NCI-H2227 (cell line): ENCODE data around the gene ATP5F1E.
"Not testable (repeated sequence)": the region's sequence is repeated elsewhere in the genome, so short reads cannot be mapped to it uniquely, and the experiment has no call there.

Source experiments
- DNase-seq: peaks from one replicate; lab custom pipeline; 2025; ENCODE audit not compliant: unreplicated experiment; lab: John Stamatoyannopoulos, UW

Gene ATP5F1E

DNA sequence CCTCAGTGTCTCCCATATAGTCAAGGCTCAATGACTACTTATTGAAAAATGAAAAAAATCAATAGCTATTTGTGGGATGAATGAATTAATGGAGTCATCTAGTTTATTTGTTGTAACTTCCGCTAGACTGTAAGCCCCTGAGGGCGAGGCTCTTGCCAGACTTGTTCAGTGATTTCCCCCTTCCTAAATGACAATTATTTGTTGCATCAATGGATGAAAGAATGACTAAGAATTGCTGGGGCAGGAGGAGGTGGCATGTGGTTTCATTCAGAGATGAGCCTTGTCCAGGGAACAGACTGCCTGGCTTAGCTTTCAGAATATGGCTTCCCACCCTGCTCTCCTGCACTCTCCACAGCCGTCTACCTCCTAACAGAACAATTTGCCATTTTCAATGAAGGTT lies 11.6 kb upstream of the ATP5F1E start:
- peak; percentile 12 for DNase-seq

DNA sequence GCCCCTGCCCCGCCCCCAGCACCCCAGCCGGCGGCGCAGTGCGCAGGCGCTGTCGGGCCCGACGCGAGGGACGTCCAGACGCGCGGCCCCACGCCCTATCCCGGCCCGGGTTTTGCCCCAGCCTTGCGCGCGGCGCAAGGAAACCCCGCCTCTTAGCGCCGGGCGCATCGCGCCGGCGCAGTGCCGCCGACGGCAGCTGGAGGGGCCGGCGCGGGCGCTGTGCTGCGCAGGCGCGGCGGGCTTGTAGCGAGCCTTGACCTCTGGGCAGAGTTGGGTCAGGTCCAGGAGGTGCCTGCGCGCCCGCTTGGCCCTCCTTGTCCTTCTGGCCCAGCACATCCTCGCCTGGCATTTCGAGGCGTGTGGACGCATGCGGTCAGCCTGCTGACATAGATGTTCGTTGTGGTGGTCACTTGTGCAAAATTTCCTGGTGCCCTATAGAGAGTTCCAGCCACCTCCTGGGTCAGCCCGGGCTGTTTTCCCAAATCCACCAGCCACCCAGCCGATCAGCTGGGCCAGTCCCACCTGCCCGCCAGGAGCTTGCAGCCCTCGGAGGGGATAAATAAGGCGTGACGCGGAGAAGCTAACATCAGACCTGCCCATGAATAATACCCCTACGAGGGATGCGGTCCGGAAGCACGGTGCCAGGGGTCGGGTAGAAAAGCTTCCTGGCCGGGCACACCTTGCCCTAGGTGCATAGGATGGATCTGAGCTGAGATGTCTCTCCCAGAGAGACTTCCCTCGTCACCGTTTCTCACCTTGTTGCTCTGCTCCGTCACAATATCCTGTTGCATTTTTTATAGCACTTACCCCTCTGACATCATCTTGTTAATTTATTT lies 10.9 kb upstream of the ATP5F1E start:
- peak; percentile 96 for DNase-seq

DNA sequence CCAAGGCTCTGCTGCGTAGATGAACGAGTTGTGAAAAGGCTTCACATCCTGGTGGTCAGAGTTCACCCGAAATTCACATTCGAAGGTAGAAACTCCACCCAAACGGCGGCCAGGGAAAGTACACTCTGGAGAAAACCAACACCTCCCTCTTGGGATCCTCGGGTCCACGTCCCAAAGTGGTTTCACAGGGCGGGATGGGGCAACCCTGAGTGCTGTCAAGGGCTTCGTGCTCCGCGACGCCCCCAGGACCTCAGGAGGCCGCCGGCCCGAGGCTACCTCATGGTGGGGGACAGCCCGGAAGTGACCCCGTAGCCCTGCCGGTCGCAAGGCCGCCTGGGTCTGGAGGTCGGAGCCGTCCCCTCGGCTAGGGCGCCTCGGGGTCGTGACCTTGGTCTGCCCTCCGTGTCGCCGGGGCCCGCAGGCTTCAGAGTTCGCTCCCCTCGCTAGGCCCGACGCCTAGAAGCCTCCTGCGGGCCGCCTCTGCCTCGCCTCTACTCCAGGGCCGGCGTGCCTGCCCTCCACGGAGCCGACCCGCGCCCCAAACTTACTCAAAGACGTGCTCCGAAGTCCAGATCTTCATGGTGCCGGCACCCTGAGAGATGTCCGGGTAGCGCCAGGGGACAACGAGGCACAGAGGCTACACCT lies 10.1 kb upstream of the ATP5F1E start, which contains the start of gene PRELID3B:
TSS of gene PRELID3B (minus strand) at position 636 of the 645 bp plus-strand sequence. CDS start at position 580, 56 bp downstream.
- DNase-seq, result peak; percentile 39

DNA sequence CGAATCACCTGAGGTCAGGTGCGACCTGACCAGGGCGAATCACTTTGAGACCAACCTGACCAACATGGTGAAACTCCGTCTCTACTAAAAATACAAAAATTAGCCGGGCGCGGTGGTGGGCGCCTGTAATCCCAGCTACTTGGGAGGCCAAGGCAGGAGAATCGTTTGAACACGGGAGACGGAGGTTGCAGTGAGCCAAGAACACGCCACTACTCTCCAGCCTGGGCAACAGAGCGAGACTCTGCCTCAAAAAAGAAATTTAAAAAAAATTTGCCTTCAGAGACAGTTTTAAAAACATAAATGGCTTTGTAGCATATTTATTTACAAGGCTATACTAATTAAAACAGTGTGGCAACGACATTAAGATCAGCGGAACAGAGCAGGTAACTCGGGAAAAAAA lies 9.4 kb upstream of the ATP5F1E start:
- not testable (repeated sequence) for DNase-seq

DNA sequence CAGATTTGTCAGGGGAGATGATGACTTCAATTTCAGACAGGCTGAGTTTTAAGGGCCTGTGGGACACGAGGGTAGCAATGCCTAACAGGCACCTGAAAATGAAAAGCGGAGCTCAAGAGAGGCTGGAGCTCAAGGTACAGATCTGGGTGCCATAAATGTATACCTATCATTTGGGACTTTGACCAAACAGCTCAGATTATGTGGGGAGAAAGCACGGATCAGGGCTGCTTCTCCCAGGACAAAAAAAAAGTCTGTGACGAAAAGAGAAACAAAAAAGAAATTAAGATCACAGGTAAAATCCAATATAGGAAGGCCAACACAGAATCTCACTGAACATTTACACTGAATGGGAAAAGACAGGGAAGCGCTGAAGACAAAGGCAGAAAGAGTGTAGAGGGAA lies 8.5 kb upstream of the ATP5F1E start:
- DNase-seq, result no peak

DNA sequence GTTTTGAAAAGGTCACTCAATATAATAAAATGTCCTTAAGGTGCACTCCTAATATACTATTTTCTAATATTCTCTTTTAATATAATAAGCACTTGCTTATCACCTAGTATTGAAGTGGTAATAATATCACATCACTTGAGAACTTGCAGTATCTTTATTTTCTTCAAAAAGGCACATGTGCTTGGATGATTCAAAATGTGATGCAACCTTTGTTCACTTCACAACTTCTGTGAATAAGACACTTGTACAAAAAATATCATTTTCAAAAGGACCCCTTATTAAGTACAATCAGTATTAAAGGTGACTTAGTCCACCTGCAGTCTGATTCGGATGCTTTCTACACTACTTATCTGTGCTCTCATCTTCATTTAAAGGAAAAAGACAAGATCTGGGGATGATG lies 7.1 kb upstream of the ATP5F1E start:
- DNase-seq, result no peak

DNA sequence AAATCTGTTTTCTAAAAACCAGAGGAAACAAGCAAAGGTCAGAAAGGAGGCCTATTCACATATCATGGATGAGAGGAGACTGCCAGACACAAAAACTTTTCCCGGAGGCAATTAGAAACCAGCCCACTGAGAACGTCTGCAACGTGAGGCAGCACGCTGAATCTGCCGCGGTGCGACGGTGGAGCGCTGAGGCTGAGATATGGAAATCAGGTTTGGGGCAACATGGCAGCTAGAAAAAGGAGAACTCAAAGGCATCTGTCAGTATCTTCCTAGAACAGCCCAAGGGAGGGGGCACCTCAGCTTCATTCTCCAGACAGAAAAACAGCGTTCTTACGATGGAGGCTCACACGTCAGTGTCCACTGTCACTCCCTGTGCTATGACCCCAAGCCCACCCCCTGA lies 5.3 kb upstream of the ATP5F1E start:
- no peak for DNase-seq

DNA sequence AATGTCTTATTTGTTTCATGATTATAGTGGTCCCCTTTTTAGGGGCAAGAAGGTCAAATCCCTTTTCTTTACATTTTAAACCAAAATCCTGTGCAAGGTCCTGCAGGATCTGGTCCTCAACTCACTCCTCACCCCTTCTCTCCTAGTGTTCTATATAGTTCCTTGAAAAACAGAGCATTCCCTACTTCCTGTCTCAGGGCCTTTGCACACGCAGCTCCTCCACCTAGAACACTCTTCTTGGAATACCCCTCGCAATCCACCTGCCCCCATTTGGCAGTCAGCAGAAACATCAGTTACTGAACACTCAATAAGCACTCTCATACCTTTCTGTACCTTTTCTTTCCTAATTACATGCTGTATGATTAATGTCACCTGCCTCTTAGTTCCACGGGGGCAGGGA lies 3.2 kb upstream of the ATP5F1E start:
- no peak for DNase-seq

DNA sequence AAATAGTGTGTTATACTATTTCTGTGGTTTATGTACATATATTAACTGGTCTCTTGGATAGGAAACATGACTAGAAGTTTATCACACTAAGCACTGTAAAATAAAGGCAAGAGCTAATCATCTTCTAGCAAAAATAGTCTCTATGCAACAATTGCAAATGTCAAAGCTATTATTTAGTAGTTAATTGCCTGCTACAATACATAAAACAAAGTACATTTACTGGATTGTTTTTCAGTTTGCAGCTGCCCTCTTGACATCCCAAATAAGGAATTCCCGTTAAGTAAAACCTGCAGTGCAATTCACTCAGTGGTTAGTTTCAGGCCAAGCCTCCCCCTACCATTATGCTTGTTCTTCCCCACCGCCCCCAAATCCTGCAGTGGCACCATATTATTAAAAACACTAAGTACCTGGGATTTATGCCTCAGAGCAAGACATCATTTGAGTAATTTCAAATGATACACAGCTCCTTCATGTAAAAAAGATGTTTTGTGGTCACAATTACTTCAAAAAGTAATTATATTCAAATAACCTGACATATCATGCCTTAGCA lies 1.6 kb upstream of the ATP5F1E start:
- DNase-seq, result peak; percentile 12

DNA sequence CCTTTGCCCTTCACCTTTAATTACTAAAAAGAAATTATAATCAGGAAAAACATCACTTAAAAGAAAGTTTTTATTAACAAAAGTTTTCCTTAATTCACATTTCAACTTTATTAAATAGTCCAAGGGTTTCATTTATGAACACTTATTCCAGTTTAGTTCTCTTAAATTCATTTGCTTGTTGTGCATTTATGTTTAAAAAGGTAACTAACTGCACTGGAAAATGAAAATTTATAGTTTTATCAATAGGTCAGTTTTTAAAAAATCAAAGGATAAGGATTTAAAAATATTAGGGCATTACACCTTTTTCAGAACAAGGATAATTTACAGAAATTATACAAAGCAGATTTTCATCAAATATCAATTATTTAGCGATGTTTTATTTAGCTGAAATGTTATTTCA lies 958 bp upstream of the ATP5F1E start:
- no peak for DNase-seq

DNA sequence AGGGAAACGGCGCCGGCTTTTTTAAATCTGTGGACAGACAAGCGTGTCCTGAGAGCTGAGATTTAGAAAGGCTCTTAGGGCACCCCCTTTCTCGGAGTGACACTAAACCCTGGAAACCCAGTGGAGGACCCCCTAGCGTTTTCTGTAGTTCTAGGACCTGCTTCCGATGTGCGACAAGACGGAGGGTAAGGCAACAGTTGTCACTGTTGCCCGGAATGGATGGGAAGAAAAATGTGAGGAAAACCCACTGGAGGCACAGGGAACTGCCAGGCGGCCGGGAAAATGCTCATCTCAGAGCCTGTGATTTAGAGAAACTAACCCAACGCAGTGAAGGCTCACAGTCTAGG lies 551 bp upstream of the ATP5F1E start:
- peak; percentile 86 for DNase-seq

DNA sequence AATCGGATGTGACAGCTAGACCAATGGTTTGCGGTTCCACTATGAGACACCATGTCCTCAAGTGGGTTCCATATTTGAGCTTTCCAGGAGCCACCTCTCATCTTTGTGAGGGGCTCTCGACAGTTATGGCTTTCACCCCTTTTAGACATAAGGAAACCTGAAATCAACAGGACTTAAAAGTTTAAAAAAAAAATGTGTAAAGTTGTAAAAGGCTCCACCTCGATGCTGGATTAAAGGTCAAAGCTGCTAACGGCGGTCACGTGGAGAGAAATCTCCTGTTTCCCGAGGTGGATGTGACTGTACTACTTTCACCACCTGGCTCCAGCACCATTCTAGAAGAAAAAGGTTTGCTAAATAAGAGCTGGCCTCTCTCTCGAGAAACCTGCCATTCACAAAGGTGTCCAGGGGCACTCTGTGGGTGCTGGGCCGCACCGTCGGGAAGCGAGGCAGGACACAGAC lies 542 bp downstream of the ATP5F1E start:
- peak; percentile 50 for DNase-seq

DNA sequence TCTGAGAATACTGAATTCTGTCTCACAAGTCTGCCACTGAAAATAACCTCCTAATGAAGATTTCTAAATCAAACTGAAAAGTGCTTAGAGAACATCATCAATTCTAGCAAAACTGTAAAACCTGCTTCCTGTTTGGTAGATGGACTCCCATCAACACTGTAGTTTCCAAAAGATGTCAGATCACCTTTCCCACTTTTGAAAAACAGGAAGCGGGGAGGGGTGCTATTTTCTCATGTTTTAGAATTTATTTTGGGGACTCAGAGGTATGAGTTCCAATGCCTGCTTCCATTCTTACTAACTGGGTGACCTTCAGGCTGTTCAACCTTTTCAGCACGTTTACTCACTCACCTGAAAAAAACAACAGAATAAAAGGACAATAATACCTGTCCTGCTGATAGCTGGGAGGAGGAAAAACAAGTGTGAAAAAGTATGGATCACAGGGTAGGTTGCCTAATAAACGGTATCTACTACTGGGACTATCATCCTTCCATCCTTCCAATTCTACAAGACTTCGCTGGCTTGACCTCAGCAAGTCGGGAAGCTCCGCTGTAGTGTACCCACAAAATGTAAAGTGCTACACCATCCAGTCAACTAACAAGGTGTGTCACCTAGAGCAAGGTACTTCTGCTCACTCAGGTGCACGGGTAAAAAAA lies 1.1 kb downstream of the ATP5F1E start:
- no peak for DNase-seq

DNA sequence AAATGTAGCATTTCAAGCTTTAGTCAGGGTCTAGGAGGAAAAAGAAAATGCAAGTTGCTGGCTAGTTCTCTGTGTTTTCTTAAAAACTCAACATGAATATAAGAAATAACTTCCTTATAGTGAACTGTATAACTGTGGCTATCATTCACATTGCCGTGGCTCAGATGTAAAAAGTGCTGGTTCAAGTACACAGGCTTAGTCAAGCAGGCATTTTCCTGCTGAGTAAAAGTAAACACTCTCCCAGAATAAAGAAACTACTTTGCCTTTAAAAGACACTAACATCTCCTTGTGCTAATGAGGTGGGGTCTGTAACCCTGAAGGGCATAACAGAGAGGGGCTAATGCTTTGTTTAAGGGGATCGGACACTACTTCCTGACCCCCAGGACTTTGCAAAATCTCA lies 3.3 kb downstream of the ATP5F1E start:
- DNase-seq, result no peak

DNA sequence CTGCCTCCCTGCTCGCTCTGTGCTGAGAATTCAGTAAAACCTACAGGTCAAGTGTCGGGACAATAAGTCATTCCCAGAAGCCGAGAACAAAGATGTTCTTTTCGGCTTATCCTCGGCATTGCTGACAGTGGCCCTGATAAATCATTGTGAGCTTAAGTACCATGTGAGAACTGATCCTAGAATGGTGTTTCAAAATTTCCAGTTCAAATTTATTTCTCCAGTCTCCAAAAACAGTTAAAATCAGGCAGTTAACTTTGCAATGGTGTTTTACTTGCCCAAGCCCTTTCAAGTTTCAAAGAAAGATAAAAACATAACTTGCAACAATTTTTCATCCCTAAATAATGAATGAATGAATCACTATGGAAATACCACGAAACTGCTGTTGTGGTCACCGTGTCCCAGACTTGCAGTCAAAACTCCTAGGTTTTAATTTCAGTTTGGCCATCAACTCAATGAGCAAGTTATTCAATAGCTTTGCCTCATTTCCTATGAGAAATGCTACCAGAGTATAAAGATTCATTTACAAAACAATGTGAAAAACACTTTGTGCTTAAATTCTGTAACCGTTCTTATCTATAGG lies 4.3 kb downstream of the ATP5F1E start:
- DNase-seq, result no peak

DNA sequence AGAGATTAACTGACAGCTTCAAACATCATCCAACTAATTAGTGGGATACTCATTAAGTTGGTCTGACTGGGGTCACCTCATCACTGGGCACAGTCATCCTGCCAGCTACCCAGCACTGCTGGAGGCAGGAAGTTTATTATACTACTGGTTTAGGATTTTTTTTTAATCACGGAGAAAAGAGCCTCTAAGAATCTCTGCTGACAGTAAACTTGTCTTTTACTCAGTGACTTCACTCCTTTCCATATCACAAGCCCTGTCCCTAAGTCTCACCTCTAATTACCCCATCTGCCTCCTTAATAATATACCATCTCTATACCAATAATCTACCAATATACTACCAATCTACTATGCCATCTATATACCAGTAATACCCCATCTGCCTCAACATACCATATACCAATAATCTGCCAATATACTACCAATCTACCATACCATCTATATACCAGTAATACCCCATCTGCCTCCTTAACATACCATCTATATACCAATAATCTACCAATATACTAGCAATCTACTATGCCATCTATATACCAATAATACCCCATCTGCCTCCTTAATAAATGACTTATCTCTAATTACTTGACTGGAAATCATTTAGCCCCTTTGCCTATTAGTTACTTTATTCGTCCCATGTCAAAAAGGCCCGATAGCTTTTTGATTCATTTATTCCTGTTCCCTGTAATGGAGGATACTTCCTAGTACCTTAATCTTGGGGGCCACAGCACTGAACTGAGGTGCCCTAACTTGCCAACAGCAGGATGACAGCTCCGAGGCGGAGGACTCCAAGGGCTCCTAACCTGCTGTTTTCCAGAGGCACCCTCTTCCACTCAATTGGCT lies 5.0 kb downstream of the ATP5F1E start:
- no peak for DNase-seq

DNA sequence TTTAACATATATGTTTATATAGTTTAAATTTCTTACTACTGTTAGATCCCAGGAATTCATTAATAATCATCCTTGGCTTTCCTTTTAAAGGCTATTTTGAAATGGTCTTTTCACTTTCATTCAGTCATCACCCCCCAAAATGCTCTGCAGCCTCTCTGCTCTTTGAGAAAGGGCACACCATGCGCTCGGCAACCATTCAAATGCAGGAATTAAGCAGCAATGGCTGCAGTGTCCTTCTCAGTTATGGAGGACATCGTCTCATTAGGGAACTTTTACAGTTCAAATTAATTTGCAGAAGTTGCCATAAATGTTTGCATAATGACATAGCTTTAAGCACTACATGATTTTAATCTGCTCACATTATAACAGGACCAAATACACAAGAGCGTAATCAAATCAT lies 6.6 kb downstream of the ATP5F1E start:
- DNase-seq, result no peak

DNA sequence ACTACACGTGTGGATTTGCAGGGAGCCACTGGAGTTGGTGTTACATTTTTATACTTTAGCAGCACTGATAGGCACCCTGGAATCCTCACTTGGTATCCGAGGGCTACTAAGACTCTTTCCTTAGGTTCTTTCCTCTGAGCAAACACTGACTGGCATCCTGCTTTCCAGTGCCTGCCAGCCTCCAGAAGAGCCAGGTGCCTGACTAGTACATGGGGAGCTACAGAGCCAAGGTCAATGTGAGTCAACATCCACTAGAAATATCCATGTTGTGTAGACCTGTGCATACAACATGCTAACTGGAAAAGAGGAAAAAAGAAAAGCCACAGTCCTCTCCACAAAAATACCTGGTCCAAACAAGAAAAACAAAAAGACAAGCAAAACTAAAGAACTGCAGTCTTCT lies 7.0 kb downstream of the ATP5F1E start:
- no peak for DNase-seq

DNA sequence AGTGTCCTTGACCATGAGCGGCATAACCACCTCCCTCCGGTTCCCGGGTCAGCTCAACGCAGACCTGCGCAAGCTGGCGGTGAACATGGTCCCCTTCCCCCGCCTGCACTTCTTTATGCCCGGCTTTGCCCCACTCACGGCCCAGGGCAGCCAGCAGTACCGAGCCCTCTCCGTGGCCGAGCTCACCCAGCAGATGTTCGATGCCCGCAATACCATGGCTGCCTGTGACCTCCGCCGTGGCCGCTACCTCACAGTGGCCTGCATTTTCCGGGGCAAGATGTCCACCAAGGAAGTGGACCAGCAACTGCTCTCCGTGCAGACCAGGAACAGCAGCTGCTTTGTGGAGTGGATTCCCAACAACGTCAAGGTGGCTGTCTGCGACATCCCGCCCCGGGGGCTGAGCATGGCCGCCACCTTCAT lies 8.0 kb downstream of the ATP5F1E start:
- DNase-seq, result no peak

DNA sequence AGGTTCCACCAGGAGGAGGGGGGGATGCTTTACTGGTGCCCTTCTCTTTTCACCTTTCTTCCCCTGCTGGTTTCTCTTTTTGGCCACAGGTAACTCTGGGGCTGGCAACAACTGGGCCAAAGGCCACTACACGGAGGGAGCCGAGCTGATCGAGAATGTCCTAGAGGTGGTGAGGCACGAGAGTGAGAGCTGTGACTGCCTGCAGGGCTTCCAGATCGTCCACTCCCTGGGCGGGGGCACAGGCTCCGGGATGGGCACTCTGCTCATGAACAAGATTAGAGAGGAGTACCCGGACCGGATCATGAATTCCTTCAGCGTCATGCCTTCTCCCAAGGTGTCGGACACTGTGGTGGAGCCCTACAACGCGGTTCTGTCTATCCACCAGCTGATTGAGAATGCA lies 8.5 kb downstream of the ATP5F1E start:
- no peak for DNase-seq
